ENCODE data around the gene TUB. TPM values are rescaled to one million over a fixed set of nuclear protein-coding genes. Genes with fewer than 3 reads are reported as not detected.

The TUB gene
- total RNA-seq, 4 donors from 2014 or later, result 8.9 to 24.4 (median 12.6) TPM

- TF ChIP-seq CTCF (IDR thresholded peaks at IDR 0.05), result no peak
- DNase-seq (ENCODE audit: low spot score) (no peak), ATAC-seq (ENCODE audit: low FRiP score) (no peak)
These were observed 19.6 kb downstream of the TUB start for GRCh38 chr11:8100605-8101004.

GRCh38 chr11:8101421-8101820 lies 20.4 kb downstream of the TUB start:
- ATAC-seq (ENCODE audit: low FRiP score) (no peak), DNase-seq (ENCODE audit: low spot score) (no peak)
- TF ChIP-seq CTCF (IDR thresholded peaks at IDR 0.05), result no peak

GRCh38 chr11:8102296-8102915 lies 21.4 kb downstream of the TUB start:
- no peak for TF ChIP-seq CTCF (IDR thresholded peaks at IDR 0.05)
- ATAC-seq (ENCODE audit: low FRiP score) (no peak), DNase-seq (ENCODE audit: low spot score) (no peak)

- no peak for ATAC-seq (ENCODE audit: low FRiP score)
- no peak for DNase-seq (ENCODE audit: low spot score)
- TF ChIP-seq CTCF (IDR thresholded peaks at IDR 0.05), result no peak
These were observed 22.0 kb downstream of the TUB start for GRCh38 chr11:8102965-8103364.

GRCh38 chr11:8103909-8104308 lies 22.9 kb downstream of the TUB start:
- DNase-seq (ENCODE audit: low spot score) (no peak), ATAC-seq (ENCODE audit: low FRiP score) (no peak)
- TF ChIP-seq CTCF (IDR thresholded peaks at IDR 0.05), result no peak

- TF ChIP-seq CTCF (IDR thresholded peaks at IDR 0.05), result no peak
- DNase-seq (ENCODE audit: low spot score) (no peak), ATAC-seq (ENCODE audit: low FRiP score) (no peak)
These were observed 24.1 kb downstream of the TUB start for GRCh38 chr11:8105133-8105532.

GRCh38 chr11:8105666-8106065 lies 24.7 kb downstream of the TUB start:
- DNase-seq (ENCODE audit: low spot score) (no peak), ATAC-seq (ENCODE audit: low FRiP score) (no peak)
- no peak for TF ChIP-seq CTCF (IDR thresholded peaks at IDR 0.05)

Measured in omental fat pad (tissue), 4 donors.